ENCODE results near the gene ZBTB44.

DNA sequence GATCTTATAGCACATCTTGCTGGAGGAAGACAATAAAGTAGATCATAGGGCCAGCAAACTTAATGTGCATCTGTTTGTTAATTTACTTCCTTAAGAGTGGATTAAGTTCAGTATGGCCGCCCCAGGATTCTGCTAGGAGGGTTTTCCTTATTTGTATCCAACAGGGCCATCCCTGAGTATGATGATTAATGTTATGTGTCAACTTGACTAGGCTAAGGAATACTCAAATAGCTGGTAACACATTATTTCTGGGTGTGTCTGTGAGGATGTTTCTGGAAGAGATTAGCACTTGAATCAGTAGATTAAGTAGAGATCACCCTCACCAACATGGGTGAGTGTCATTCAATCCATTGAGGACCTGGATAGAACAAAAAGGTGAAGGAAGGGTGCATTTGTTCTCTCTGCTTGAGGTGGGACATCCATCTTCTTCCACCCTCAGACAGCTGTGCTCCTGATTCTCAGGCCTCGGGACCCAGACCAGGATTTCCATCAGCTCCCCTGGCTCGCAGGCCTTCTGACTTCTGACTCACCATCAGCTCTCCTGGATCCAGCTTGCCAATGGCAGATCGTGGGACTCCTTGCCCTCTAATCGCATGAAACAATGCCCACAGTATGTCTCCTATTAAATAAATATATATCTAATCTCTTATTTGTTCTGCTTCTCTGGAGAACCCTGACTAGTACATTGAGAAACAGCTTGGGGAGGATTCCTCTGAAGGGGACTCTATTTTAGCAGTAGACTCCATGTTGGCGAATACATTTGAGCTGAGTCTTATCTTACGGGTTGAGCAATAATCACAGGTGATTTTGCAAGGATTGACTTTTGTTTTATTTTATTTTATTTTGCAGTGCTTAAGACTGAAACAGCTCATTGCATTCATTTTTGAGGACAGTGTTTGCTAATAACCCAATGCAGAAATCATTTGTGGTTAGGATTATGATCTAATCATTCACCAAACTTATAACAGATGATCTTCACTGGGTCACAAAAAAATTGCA is 9.0 kb upstream of the ZBTB44 start:
- TF ChIP-seq, protein P1, sequence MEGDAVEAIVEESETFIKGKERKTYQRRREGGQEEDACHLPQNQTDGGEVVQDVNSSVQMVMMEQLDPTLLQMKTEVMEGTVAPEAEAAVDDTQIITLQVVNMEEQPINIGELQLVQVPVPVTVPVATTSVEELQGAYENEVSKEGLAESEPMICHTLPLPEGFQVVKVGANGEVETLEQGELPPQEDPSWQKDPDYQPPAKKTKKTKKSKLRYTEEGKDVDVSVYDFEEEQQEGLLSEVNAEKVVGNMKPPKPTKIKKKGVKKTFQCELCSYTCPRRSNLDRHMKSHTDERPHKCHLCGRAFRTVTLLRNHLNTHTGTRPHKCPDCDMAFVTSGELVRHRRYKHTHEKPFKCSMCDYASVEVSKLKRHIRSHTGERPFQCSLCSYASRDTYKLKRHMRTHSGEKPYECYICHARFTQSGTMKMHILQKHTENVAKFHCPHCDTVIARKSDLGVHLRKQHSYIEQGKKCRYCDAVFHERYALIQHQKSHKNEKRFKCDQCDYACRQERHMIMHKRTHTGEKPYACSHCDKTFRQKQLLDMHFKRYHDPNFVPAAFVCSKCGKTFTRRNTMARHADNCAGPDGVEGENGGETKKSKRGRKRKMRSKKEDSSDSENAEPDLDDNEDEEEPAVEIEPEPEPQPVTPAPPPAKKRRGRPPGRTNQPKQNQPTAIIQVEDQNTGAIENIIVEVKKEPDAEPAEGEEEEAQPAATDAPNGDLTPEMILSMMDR (IDR thresholded peaks at IDR 0.05), result no peak
- no peak for TF ChIP-seq POLR2A (IDR thresholded peaks at IDR 0.05)
